PC-3 (cell line): ENCODE data around the gene RPL27A.

Source experiments
- CTCF ChIP-seq: fragments of 300-600 bp; sonication (generic); conservative IDR thresholded peaks from 2 replicates; pipeline ENCODE4 v1.5.1; 2017; ENCODE audit warnings: antibody characterized with exemption, low read depth, mild to moderate bottlenecking, low read length
- EZH2 ChIP-seq: fragments of 300-600 bp; sonication (generic); IDR thresholded peaks from one replicate; pipeline ENCODE4 v1.6.1; 2017; ENCODE audit warnings: antibody characterized with exemption, mild to moderate bottlenecking, low read length; ENCODE audit not compliant: unreplicated experiment

- TF ChIP-seq CTCF (no peak), EZH2 (no peak)
Observed at GRCh38 chr11:8683115-8683807, 669 bp downstream of the RPL27A start.
